ENCODE data around the gene DIP2A. TPM values are rescaled to one million over a fixed set of nuclear protein-coding genes. Genes with fewer than 3 reads are reported as not detected.

DIP2A gene
- total and polyA plus RNA-seq, 2 of the 13 experiments (the other 11 are each of a cell fraction or from before 2014, with no cell fraction given) = 18.5 to 37.6 TPM

DNA sequence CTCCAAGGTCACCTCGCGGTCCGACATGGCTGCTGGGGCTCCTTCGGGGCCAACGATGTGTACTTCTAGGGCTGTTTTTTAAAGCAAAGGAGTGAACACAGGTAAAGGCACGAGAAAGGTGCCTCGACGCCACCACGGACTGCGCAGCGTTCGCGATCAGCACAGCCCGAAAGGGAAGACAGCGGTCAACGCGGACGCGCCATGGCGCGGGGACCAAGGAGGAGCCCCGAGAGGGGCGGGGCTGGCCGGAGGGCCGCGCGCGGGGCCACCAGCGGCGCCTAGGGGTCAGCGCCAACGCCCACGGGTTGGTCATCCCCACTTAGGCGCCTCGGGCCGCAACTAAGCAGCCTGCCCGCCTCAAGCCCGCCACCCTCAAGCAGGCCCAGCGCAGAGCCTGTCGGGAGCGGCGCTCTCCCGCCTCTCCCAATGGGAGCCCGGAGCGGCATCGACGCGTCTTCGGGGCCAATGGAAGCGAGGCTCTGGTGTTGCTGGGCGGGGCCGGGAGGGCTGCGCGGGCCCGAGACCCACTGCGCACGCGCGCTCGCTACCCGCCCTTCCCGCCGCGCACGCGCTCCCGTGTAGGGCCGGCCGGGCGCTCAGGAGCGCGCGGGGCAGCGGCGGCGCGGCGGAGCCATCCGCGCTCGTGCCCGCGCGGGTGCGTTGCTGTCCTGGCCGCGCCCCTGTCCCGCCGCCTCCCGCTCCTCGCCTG lies at the start of gene DIP2A (continued):
- TF ChIP-seq ZFP41 (CRISPR knock-in tag; IDR thresholded peaks at IDR 0.05; ENCODE audit: borderline replicate concordance) (no peak; the same call in 1 of the 2 replicates), CEBPG (CRISPR knock-in tag; IDR thresholded peaks at IDR 0.05) (no peak), RBFOX2 (IDR thresholded peaks at IDR 0.05; ENCODE audit: low read depth, low read length) (peak; percentile 96), ZNF232 (CRISPR knock-in tag; IDR thresholded peaks at IDR 0.05; ENCODE audit: borderline replicate concordance) (peak; percentile 78; the same call in 1 of the 2 replicates), ZMAT3 (CRISPR knock-in tag; conservative IDR thresholded peaks at IDR 0.05) (peak; percentile 88; the same call in 1 of the 2 replicates), CCAR2 (optimal IDR thresholded peaks at IDR 0.05; ENCODE audit: low read depth, low read length) (peak; percentile 24), ZNF251 (CRISPR knock-in tag; IDR thresholded peaks at IDR 0.05) (no peak; the same call in 1 of the 2 replicates), ZNF839 (CRISPR knock-in tag; IDR thresholded peaks at IDR 0.05; ENCODE audit: borderline replicate concordance) (peak; percentile 89; the same call in 1 of the 2 replicates), ZNF180 (CRISPR knock-in tag; IDR thresholded peaks at IDR 0.05; ENCODE audit: borderline replicate concordance, low read depth) (no peak), SMARCC2 (IDR thresholded peaks at IDR 0.05) (no peak), FOXA3 (CRISPR knock-in tag; IDR thresholded peaks at IDR 0.05) (no peak), KDM2A (CRISPR knock-in tag; IDR thresholded peaks at IDR 0.05; ENCODE audit: borderline replicate concordance, low read depth) (peak; percentile 72), KMT2A (CRISPR knock-in tag; IDR thresholded peaks at IDR 0.05) (peak; percentile 82), ZNF792 (CRISPR knock-in tag; IDR thresholded peaks at IDR 0.05) (peak; percentile 46; the same call in 1 of the 2 replicates), ZBTB42 (CRISPR knock-in tag; IDR thresholded peaks at IDR 0.05) (peak; percentile 60; the same call in 1 of the 2 replicates), ZNF747 (CRISPR knock-in tag; IDR thresholded peaks at IDR 0.05; ENCODE audit: borderline replicate concordance) (peak; percentile 59; the same call in 1 of the 2 replicates), ZNF713 (CRISPR knock-in tag; IDR thresholded peaks at IDR 0.05) (no peak; the same call in 1 of the 2 replicates), ZNF33B (CRISPR knock-in tag; IDR thresholded peaks at IDR 0.05) (0 out of 2 replicates have a peak, but pooled peaks have one; percentile 72), SRSF9 (IDR thresholded peaks at IDR 0.05; ENCODE audit: borderline replicate concordance, insufficient read depth, low read depth, low read length, poor library complexity, severe bottlenecking) (no peak)
- TF ChIP-seq, protein P1, sequence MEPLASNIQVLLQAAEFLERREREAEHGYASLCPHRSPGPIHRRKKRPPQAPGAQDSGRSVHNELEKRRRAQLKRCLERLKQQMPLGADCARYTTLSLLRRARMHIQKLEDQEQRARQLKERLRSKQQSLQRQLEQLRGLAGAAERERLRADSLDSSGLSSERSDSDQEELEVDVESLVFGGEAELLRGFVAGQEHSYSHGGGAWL (CRISPR knock-in tag; IDR thresholded peaks at IDR 0.05) = peak; percentile 71; the same call in 1 of the 2 replicates
- TF ChIP-seq, protein P2, sequence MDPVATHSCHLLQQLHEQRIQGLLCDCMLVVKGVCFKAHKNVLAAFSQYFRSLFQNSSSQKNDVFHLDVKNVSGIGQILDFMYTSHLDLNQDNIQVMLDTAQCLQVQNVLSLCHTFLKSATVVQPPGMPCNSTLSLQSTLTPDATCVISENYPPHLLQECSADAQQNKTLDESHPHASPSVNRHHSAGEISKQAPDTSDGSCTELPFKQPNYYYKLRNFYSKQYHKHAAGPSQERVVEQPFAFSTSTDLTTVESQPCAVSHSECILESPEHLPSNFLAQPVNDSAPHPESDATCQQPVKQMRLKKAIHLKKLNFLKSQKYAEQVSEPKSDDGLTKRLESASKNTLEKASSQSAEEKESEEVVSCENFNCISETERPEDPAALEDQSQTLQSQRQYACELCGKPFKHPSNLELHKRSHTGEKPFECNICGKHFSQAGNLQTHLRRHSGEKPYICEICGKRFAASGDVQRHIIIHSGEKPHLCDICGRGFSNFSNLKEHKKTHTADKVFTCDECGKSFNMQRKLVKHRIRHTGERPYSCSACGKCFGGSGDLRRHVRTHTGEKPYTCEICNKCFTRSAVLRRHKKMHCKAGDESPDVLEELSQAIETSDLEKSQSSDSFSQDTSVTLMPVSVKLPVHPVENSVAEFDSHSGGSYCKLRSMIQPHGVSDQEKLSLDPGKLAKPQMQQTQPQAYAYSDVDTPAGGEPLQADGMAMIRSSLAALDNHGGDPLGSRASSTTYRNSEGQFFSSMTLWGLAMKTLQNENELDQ (CRISPR knock-in tag; IDR thresholded peaks at IDR 0.05; ENCODE audit: borderline replicate concordance) = no peak
- TF ChIP-seq, protein P3, sequence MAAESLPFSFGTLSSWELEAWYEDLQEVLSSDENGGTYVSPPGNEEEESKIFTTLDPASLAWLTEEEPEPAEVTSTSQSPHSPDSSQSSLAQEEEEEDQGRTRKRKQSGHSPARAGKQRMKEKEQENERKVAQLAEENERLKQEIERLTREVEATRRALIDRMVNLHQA (CRISPR knock-in tag; IDR thresholded peaks at IDR 0.05) = no peak
- TF ChIP-seq, protein P4, sequence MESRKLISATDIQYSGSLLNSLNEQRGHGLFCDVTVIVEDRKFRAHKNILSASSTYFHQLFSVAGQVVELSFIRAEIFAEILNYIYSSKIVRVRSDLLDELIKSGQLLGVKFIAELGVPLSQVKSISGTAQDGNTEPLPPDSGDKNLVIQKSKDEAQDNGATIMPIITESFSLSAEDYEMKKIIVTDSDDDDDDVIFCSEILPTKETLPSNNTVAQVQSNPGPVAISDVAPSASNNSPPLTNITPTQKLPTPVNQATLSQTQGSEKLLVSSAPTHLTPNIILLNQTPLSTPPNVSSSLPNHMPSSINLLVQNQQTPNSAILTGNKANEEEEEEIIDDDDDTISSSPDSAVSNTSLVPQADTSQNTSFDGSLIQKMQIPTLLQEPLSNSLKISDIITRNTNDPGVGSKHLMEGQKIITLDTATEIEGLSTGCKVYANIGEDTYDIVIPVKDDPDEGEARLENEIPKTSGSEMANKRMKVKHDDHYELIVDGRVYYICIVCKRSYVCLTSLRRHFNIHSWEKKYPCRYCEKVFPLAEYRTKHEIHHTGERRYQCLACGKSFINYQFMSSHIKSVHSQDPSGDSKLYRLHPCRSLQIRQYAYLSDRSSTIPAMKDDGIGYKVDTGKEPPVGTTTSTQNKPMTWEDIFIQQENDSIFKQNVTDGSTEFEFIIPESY (CRISPR knock-in tag; IDR thresholded peaks at IDR 0.05) = no peak
- TF ChIP-seq, protein P5, sequence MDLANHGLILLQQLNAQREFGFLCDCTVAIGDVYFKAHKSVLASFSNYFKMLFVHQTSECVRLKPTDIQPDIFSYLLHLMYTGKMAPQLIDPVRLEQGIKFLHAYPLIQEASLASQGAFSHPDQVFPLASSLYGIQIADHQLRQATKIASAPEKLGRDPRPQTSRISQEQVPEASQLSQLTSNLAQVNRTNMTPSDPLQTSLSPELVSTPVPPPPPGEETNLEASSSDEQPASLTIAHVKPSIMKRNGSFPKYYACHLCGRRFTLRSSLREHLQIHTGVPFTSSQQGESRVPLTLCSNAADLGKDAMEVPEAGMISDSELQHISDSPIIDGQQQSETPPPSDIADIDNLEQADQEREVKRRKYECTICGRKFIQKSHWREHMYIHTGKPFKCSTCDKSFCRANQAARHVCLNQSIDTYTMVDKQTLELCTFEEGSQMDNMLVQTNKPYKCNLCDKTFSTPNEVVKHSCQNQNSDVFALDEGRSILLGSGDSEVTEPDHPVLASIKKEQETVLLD (CRISPR knock-in tag; IDR thresholded peaks at IDR 0.05; ENCODE audit: low read depth) = peak; percentile 79

Data from HepG2 (cell line).